Measurements from ENCODE around the gene C11orf68.

The C11orf68 gene

DNA sequence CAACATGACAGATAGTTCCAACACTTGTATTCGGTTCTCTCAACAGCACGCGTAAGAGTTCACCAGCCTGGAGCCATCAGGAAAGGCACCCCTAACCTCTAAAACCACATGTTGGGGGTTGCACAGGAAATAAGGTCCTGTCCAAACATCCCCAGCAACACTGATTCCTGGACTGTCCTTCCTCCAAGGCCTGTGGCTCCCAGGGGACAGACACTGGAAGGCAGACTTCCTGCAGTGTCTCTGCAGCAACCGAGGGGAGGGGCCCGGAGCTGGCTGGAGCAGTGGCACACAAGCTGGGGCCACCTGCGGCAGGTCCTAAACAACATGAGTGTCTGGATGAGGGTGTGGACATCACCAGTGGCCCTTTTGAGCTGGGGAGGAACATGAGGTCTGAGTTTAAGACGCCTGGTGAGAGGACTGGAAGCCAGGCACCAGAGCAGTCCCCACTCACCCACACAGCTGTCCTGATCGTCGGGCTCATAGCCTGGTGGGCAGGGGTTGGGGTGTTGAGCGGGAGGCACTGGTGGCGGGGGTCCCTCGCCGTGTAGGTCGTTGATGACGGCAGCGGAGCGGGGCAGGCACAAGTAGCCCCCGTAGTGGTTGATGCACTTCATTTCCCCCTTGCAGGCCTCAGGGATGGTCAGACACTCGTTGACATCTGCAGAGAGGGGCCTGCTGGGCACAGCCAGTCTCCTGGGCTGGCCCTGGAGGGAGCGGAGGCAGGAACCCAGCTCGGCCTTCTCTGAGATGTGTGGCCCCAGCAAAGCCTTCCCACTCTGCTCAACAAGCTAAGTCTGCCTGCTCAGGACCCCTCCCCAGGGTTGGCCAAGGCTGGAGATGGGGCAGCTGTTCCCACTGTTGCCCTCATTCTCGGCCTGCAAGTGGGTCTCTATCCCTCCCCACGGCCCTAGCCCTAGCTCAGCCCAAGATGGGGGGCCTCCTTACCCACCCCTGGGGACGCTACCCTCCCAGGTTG, 47.9 kb downstream of the C11orf68 start:
- no peak for DNase-seq (ENCODE audit: low read depth)
- TF ChIP-seq, protein P1, sequence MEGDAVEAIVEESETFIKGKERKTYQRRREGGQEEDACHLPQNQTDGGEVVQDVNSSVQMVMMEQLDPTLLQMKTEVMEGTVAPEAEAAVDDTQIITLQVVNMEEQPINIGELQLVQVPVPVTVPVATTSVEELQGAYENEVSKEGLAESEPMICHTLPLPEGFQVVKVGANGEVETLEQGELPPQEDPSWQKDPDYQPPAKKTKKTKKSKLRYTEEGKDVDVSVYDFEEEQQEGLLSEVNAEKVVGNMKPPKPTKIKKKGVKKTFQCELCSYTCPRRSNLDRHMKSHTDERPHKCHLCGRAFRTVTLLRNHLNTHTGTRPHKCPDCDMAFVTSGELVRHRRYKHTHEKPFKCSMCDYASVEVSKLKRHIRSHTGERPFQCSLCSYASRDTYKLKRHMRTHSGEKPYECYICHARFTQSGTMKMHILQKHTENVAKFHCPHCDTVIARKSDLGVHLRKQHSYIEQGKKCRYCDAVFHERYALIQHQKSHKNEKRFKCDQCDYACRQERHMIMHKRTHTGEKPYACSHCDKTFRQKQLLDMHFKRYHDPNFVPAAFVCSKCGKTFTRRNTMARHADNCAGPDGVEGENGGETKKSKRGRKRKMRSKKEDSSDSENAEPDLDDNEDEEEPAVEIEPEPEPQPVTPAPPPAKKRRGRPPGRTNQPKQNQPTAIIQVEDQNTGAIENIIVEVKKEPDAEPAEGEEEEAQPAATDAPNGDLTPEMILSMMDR (IDR thresholded peaks at IDR 0.05; ENCODE audit: low read depth, low read length, missing control alignments), result no peak
- no peak overlapping the region for H3K4me3 ChIP-seq (ENCODE audit: low read depth, low read length)

DNA sequence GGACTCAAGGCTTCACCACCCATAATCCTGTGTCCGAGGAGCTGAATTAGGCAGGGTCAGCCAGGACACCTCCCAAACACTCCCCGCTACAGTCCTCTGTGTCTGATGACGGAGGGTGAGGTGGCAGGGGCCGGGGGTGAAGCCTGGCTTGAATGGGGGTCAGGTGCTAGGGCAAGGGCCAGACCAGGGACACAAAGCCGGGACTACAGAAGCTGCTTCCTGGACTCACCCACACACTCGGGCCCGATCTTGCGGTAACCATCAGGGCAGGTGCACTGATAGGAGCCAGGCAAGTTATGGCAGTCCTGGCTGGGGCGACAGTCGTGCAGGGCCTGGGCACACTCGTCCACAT, 48.6 kb downstream of the C11orf68 start:
- TF ChIP-seq, protein P1 (IDR thresholded peaks at IDR 0.05; ENCODE audit: low read depth, low read length, missing control alignments), result no peak
- DNase-seq (ENCODE audit: low read depth), result no peak
- no peak overlapping the region for H3K4me3 ChIP-seq (ENCODE audit: low read depth, low read length)

DNA sequence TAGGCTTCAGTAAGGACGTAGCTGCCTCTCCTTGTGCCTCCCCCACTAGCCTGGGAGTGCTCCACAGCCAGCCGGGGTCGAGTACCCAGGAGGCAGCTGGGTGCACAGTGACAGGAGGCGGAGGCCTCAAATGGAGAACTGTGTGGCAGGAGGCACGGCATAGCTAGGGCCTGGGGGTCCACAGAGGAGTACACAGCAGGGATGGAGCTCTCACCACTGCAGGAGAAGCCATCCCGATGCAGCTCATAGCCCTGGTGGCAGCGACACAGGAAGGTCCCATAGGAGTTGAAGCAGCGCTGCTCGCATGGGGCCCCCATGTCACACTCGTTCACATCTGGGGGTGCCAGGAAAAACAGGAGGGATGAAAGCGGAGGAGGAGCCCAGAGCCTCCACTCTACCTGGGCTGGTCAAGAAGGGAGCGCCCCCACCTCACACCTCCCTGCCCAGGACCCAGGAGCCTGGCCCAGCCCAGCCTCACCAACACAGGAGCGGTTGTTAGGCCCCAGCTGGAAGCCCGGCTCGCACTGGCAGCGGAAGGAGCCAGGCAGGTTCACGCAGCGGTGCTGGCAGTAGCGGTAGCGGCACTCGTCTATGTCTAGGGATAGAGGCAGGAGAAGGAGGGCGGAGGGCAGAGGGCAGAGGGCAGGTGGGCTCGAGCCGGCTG, 49.1 kb downstream of the C11orf68 start:
- no peak for DNase-seq (ENCODE audit: low read depth)
- TF ChIP-seq, protein P1 (IDR thresholded peaks at IDR 0.05; ENCODE audit: low read depth, low read length, missing control alignments), result no peak
- no peak overlapping the region for H3K4me3 ChIP-seq (ENCODE audit: low read depth, low read length)

DNA sequence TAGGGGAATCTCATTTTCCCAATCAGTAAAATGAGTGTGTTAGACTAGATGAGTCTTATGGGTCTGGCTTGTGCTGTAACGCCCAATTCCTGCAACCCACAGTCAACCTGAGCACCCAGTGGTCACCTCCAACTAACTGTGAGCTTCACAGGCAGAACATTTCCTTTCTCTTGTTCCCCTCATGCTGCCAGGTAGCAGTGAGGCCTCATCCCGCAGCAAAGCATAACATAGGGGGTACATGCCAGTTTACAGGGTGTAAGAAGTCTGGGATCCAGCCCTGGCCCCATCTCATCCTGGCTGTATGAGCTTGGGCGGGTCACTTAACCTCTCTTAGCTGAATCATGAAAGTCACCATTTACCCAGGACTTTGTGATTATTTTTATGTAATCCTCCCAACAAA, 50.0 kb downstream of the C11orf68 start:
- no peak overlapping the region for H3K4me3 ChIP-seq (ENCODE audit: low read depth, low read length)
- TF ChIP-seq, protein P1 (IDR thresholded peaks at IDR 0.05; ENCODE audit: low read depth, low read length, missing control alignments), result no peak
- no peak for DNase-seq (ENCODE audit: low read depth)

DNA sequence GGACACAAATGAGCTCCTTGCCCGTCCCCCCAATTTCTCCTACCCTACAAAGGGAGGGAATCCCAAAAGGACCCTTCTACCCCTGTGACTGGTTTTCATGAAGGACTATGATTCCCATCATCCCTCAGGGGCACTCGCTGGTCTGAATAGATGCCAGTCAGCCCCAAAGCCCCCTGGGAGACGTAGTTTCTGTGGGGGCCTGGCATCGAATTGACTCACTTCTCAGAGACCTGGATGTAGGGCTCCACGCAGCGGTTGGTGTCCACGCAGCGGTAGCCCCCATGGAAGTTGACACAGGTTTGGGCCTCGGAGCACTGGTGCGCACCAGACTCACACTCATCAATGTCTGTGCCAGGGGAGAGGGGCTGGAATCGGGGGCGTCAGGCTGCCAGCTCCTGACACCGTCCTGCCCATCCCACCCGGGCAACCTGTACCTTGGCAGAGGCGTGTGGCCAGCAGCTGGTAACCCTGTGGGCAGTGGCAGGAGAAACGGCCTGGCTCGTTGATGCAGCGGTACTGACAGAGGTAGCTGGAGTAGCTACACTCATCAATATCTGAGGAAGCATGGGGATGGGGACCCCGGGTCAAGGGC, 50.7 kb downstream of the C11orf68 start:
- TF ChIP-seq, protein P1 (IDR thresholded peaks at IDR 0.05; ENCODE audit: low read depth, low read length, missing control alignments), result no peak
- no peak overlapping the region for H3K4me3 ChIP-seq (ENCODE audit: low read depth, low read length)
- DNase-seq (ENCODE audit: low read depth), result no peak

DNA sequence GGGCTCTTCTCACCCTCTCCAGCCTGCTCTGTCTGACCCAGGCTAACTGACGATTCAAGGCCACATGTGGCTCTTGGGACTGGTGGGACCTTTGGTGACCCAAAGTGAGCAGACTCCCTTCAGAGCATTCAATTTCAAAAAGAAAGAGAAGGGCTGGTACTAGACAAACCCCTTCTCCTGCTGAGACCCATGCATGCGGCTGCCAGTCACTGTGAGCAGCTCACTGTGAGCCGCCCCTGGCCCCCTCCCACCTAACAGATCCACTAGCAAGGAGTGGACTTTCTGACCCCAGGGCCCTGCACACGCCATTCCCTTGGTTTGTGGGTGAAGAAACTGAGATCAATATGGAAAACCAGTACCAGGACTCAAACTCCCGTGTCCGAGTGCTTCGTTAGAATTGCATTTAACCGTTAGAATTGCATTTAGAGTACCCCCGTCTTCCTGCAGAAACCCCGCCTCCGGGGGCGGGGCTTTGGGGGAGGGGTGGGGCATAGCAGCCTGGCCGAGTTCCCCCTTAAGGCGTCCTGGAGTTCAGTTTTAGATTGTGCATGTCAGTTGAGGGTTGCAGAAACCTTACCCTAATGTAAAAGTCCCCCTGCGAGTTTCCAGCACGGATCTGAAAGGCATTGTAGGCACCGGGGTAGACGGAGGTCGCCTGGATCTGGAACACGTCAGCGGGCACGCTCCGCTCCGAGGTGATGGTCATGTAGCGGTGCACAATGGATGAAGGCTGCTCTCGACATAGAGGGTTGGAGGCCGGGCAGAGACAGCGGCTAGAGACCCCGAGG, 51.4 kb downstream of the C11orf68 start:
- TF ChIP-seq, protein P1 (IDR thresholded peaks at IDR 0.05; ENCODE audit: low read depth, low read length, missing control alignments), result no peak
- no peak overlapping the region for H3K4me3 ChIP-seq (ENCODE audit: low read depth, low read length)
- DNase-seq (ENCODE audit: low read depth), result no peak
